GM21423 (cell line): ENCODE results near the gene MFNG.

Experiments used
- ATAC-seq: cut with Tn5 transposase; IDR thresholded peaks from one replicate; pipeline ENCODE4 v1.9.1; 2021; ENCODE audit warnings: mild to moderate bottlenecking, moderate library complexity; ENCODE audit not compliant: unreplicated experiment

Gene MFNG

DNA sequence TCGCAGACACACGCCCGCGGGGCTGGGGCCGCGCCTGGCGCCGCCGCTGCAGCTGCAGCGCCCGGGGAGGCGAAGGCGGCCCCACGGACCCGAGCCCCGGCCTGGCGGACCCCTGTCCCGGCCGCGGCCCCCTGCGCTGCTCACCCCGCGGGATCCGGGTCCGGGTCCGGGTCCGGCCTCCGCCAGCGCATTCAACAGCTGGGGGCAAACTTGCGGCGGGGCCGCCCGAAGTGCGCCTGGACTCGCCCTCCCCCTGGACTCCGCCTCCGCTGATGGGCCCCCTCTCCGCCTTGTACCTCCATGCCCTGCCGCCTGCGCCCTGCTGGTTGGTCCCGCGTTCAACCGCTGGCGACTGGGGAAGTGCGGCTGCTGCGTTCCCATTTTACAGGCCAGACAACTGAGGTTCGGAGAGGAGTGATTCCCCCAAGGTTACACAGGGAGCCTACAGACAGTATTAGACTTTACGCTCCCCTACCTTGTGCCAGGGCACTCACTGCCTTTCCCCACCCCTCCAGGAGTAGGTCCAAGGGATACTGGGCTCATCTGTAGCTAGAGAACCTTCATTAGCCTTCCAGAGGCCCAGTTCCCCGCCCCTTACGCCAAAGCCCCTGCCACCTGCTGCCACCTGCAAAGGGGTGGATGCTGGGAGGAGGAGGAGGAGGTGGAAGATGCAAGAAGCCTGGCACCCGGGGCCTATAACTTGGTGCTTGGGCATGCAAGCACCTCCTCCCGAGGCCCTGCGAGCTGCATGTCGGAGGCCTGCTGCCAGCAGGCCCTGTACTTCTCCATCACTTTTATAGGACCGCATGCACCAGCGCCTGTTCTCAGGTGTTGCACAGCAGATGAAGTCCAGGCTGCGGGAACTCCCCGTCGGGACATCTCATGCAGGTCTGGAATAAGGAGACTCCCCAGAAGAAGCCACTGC lies 58.2 kb downstream of the MFNG start:
- no peak for ATAC-seq

DNA sequence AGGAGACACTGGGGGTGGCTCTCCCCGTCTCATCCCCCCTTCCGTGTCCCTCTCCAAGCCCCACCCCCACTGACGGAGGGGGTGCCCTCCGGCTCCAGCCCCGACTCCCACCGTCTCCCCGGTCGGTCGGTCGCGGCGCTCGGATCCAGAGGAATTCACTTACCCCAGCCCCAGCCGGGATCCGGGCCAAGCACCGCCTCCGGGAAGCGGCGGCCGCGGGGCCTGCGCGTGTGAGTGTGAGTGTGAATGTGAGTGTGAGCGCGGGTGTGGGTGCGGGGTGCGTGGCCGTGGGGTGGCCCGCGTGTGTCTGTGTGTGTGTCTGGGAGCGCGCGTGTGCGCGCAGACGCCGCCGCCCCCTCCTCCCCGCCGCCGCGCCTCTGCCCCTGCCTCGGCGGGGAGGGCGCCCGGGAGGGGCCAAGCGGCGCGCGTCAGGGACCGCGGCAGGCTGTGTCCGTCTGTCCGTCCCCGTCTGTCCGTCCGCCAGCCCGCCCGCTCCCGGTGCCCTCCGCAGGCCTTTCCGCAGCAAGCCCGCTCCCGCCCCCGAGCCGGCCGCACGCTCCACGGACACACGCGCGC lies 59.0 kb downstream of the MFNG start, which contains the start of gene ELFN2:
ELFN2 (minus strand) TSS at position 345 of the 576 bp plus-strand sequence. CDS start 51,945 bp downstream, outside the sequence.
- no peak for ATAC-seq

DNA sequence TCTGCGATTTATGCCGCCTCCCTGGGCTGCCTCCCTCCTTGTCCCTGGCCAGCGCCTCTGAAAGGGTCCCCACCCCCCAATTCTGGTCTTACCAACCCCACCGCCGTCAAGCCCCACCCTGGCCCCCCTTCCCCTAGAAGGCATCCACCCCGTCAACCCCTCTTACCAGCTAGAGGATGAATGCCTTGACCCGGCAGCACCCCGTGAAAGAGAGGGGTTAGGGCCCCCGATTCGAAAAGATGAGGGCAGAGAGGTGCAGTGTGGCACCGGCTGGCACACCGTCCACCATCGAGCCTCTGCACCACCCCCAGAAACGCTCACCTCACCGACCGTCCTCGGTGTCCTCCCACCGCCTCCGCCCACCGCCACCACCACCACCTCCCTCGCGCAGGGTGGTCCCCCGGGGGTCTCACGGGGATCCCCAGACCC lies 59.5 kb downstream of the MFNG start:
- ATAC-seq, result no peak

GRCh38 chr22:37425800-37426705 lies 60.1 kb downstream of the MFNG start:
- no peak for ATAC-seq

DNA sequence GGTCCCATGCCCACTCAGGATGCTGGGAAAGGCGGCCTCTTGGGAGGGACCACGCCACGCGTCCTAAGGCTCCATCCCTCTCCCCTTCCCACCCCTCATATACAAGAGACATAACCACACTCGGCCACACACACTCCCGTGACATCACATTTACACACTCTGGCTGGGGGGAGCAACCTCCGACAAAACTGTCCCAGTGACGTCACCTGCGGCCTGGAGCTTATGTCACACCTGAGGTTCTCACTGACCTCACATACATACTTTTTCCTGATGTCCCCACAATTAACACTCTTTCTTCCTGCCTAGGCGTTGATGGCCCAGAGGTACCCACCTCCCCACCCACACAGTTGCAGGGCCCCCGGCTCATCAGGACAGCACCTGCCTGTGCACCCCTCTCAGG lies 60.8 kb downstream of the MFNG start:
- no peak for ATAC-seq

DNA sequence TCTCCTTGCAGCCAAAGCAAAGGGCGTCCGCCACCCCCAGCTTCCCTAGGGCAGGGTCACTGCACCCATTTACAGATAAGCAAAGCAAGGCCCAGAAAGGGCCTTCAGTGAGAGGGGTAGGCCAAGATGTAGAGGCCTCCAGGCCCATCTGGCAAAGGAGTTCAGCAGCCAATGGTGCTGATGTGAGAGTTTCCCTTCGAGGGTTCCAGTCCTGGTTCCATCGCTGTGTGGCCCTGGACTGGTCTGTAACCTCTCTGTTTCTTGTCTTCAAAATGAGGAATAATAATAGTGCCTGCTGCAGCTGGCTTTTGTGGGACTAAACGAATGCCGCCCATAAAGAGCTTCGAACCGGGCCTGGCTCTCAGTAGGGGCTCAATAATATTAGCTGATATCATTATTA lies 62.9 kb downstream of the MFNG start:
- no peak for ATAC-seq

GRCh38 chr22:37421468-37421877 lies 64.7 kb downstream of the MFNG start:
- ATAC-seq, result no peak

DNA sequence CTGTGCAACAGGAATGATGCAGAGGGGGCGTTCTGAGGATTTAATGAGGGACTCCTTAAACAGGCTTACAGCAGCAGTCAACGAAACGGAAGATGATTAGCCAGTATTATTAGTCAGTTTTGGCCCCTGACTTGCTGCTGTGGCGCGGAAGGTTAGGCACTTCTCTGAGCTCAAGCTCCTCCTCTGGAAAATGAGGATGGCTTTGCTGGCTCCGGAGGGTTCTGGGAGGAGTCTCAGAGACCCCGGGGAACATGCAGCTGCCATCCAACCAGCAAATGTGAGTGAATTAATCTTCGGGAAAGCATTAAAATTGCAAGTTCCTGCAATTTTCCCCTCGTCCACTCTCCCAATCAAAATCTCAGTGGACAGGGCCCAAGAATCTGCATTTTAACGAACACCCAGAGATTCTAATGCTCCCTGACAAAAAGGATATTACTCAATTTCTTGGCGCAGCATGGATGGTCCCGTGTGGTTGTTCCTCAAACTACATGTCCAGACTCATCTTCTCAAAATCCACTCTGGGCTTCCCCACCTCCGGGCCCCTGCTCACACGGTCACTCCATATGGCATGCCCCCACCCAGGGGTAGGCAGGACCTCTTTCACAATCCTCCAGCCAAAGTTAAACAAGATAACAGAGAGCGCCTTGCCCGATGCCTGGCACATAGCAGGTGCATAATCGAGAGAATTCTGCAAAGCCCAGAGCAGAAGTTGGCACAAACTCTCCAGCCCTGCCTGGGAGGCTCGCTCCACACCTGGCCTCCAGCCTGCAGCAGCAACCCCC lies 65.3 kb downstream of the MFNG start:
- no peak for ATAC-seq

- ATAC-seq, result no peak
Measured at GRCh38 chr22:37419969-37420685, 66.1 kb downstream of the MFNG start.

- ATAC-seq, result no peak
Measured at GRCh38 chr22:37419370-37419968, 66.7 kb downstream of the MFNG start.
